Chondrocyte (in vitro differentiated cells): ENCODE measurements around the gene TRIM61. TPM values are rescaled to one million over a fixed set of nuclear protein-coding genes. Genes with fewer than 3 reads are reported as not detected.
"Not testable (repeated sequence)": the region's sequence is repeated elsewhere in the genome, so short reads cannot be mapped to it uniquely, and the experiment has no call there.

Experiments used
- DNase-seq: peaks from one replicate; pipeline ENCODE4 v3.0.0; 2021; ENCODE audit warnings: mixed read lengths, low spot score
- H3K27ac Mint-ChIP-seq: one replicate; pipeline ENCODE4 v1.8.0; 2021; ENCODE audit warnings: mild to moderate bottlenecking, moderate library complexity, mixed read lengths; ENCODE audit not compliant: unreplicated experiment
- H3K27me3 Mint-ChIP-seq: 2 replicates; pipeline ENCODE4 v1.8.0; 2021; ENCODE audit warnings: low read depth, mixed read lengths
- H3K36me3 Mint-ChIP-seq: 2 replicates; pipeline ENCODE4 v1.8.0; 2021; ENCODE audit warnings: low read depth, mixed read lengths
- H3K4me1 Mint-ChIP-seq: 2 replicates; pipeline ENCODE4 v1.8.0; 2021; ENCODE audit warnings: low read depth, mild to moderate bottlenecking, mixed read lengths
- H3K4me3 Mint-ChIP-seq: one replicate; pipeline ENCODE4 v1.8.0; 2021; ENCODE audit warnings: mild to moderate bottlenecking, moderate library complexity, mixed read lengths; ENCODE audit not compliant: unreplicated experiment
- H3K9me3 Mint-ChIP-seq: 2 replicates; pipeline ENCODE4 v1.8.0; 2021; ENCODE audit warnings: low read depth, mixed read lengths
- total RNA-seq: library from RNA; stranded (reverse); gene quantifications from 3 replicates; pipeline ENCODE4 v1.2.1, GENCODE V29; 2021
- TF ChIP-seq, protein P1 (sequence below): fragments of 200-600 bp; sonication (generic); IDR thresholded peaks from 2 replicates; pipeline ENCODE4 v1.5.0; 2021; ENCODE audit warnings: antibody characterized with exemption, mild to moderate bottlenecking, moderate library complexity

Gene TRIM61
- total RNA-seq, 1 donor from 2014 or later: 0.20 TPM

DNA sequence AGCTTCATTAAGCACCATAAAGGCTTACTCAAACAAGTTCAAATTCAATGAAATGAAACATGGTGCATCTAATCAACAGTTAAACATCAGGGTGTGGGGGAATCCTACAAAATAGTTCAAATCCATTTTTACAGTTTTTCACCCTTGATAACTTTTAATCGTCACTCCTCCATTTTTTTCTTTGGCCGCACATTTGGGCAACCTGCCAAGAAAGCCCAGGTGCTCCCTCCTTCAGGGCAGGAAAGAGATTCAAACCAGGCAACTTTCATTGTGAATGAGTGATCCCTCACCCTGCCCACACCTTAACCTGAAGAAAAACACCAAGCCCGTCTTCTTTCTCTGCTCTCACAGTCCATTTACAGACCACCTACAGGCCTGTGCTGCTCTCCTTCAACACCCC, 24.9 kb downstream of the TRIM61 start:
- no peak overlapping the region for H3K27ac Mint-ChIP-seq
- peaks cover 3% of the 10 kb centered on the region for H3K9me3 Mint-ChIP-seq
- H3K27me3 Mint-ChIP-seq: peaks cover 43% of the 10 kb centered on the region
- DNase-seq: no peak
- TF ChIP-seq, protein P1, sequence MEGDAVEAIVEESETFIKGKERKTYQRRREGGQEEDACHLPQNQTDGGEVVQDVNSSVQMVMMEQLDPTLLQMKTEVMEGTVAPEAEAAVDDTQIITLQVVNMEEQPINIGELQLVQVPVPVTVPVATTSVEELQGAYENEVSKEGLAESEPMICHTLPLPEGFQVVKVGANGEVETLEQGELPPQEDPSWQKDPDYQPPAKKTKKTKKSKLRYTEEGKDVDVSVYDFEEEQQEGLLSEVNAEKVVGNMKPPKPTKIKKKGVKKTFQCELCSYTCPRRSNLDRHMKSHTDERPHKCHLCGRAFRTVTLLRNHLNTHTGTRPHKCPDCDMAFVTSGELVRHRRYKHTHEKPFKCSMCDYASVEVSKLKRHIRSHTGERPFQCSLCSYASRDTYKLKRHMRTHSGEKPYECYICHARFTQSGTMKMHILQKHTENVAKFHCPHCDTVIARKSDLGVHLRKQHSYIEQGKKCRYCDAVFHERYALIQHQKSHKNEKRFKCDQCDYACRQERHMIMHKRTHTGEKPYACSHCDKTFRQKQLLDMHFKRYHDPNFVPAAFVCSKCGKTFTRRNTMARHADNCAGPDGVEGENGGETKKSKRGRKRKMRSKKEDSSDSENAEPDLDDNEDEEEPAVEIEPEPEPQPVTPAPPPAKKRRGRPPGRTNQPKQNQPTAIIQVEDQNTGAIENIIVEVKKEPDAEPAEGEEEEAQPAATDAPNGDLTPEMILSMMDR: no peak
- no peak overlapping the region for H3K4me3 Mint-ChIP-seq
- peaks cover 10% of the 10 kb centered on the region for H3K4me1 Mint-ChIP-seq
- peaks cover 2% of the 10 kb centered on the region for H3K36me3 Mint-ChIP-seq

- H3K27me3 Mint-ChIP-seq: peaks cover 55% of the 10 kb centered on the region
- TF ChIP-seq, protein P1: peak; percentile 10
Measured at GRCh38 chr4:164949448-164950143, 27.9 kb downstream of the TRIM61 start.

DNA sequence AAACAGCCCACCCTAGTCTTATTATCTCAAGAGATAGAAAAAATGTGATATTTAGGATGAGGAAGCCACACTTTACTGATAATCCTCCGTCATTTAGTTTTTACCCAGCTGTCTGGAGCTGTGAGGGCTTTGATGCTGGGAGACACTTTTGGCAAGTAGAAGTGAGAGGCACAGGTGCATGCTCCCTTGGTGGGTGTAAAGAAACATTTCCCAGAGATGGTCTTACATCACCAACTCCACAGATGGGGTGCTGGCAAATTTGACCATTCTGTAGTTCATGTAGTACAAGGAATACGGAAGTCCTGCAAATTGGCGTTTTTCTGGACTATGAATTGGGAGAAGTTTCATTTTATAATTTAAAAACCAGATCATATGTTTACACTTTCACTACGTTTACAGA, 28.5 kb downstream of the TRIM61 start:
- TF ChIP-seq, protein P1: no peak
- Mint-ChIP-seq H3K27ac (no peak overlapping the region), H3K27me3 (peaks cover 53% of the 10 kb centered on the region), H3K36me3 (no peaks in the 10 kb centered on the region), H3K4me3 (no peak overlapping the region), H3K4me1 (no peaks in the 10 kb centered on the region), H3K9me3 (no peaks in the 10 kb centered on the region)
- DNase-seq: no peak

More at GRCh38 chr4:164949448-164950143, 27.9 kb downstream of the TRIM61 start:
- Mint-ChIP-seq H3K36me3 (no peaks in the 10 kb centered on the region), H3K4me1 (no peaks in the 10 kb centered on the region), H3K4me3 (no peak overlapping the region), H3K27ac (no peak overlapping the region), H3K9me3 (no peaks in the 10 kb centered on the region)
- DNase-seq: no peak

DNA sequence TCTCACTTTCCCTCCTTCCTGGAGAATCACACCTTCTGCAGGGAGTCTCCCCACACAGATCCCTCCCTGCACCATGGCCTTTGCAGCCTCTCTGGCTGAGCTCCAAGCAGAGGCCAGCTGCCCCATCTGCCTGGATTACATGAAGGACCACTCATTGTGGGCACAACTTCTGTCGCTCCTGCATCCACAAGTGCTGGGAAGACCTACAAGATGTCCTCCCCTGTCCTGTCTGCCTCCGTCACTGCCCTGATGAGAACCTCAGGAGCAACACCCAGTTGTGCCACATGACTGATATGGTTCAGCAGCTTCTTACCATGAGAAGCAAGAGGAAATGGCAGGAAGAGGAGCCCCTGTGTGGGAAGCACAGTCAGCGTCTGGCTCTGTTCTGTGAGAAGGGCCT, 29.5 kb downstream of the TRIM61 start:
- peaks cover 54% of the 10 kb centered on the region for H3K27me3 Mint-ChIP-seq
- H3K4me1 Mint-ChIP-seq, DNase-seq, H3K27ac Mint-ChIP-seq, H3K9me3 Mint-ChIP-seq, H3K4me3 Mint-ChIP-seq, H3K36me3 Mint-ChIP-seq: not testable (repeated sequence)

- H3K4me3 Mint-ChIP-seq: no peak overlapping the region
- no peaks in the 10 kb centered on the region for H3K4me1 Mint-ChIP-seq
- H3K36me3 Mint-ChIP-seq: no peaks in the 10 kb centered on the region
- H3K27me3 Mint-ChIP-seq: peaks cover 49% of the 10 kb centered on the region
- no peaks in the 10 kb centered on the region for H3K9me3 Mint-ChIP-seq
- TF ChIP-seq, protein P1: no peak
- DNase-seq: no peak
- H3K27ac Mint-ChIP-seq: no peak overlapping the region
Measured at GRCh38 chr4:164946810-164947209, 30.6 kb downstream of the TRIM61 start.

GRCh38 chr4:164945146-164945545, 32.3 kb downstream of the TRIM61 start:
- TF ChIP-seq, protein P1: no peak
- Mint-ChIP-seq H3K36me3 (no peaks in the 10 kb centered on the region), H3K27me3 (peaks cover 38% of the 10 kb centered on the region), H3K4me1 (no peaks in the 10 kb centered on the region), H3K9me3 (no peaks in the 10 kb centered on the region), H3K27ac (no peak overlapping the region), H3K4me3 (no peak overlapping the region)
- no peak for DNase-seq
